GM19324 (cell line): Measurements from ENCODE around the gene KCNK5.

ENCODE experiments used
- ATAC-seq: cut with Tn5 transposase; IDR thresholded peaks from one replicate; pipeline ENCODE4 v1.9.1; 2021; ENCODE audit warnings: mild to moderate bottlenecking, moderate library complexity; ENCODE audit not compliant: unreplicated experiment, low FRiP score

The KCNK5 gene

DNA sequence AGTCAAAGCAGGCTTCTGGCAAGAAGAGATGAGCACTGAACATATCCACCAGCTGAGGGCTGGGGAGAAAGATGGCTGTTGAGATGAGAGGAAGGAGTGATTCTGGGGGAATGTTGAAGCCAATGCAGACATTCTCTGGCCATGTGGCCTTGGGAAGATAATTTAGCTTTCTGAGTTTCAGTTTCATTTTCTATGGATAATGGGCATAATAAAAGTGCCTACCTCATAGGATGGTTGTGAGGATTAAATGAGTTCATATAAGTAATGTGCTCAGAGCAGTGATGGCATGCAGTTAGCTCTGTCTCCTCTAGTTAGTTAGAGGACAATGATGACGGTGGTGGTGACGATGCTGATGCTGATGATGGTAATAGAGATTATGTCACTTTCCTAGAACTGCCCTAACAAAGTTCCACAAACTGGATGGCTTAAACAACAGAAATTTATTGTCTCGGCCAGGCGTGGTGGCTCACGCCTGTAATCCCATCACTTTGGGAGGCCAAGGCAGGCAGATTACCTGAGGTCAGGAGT, 18.5 kb upstream of the KCNK5 start:
- ATAC-seq, result no peak

GRCh38 chr6:39243809-39244208, 14.5 kb upstream of the KCNK5 start:
- no peak for ATAC-seq

GRCh38 chr6:39240155-39240757, 11.0 kb upstream of the KCNK5 start:
- no peak for ATAC-seq

- ATAC-seq, result no peak
Measured at GRCh38 chr6:39239527-39240154, 10.4 kb upstream of the KCNK5 start.

- ATAC-seq, result no peak
Measured at GRCh38 chr6:39236742-39237141, 7.5 kb upstream of the KCNK5 start.

- ATAC-seq, result no peak
Measured at GRCh38 chr6:39233333-39233732, 4.1 kb upstream of the KCNK5 start.

GRCh38 chr6:39231521-39232243, 2.4 kb upstream of the KCNK5 start:
- ATAC-seq, result no peak

DNA sequence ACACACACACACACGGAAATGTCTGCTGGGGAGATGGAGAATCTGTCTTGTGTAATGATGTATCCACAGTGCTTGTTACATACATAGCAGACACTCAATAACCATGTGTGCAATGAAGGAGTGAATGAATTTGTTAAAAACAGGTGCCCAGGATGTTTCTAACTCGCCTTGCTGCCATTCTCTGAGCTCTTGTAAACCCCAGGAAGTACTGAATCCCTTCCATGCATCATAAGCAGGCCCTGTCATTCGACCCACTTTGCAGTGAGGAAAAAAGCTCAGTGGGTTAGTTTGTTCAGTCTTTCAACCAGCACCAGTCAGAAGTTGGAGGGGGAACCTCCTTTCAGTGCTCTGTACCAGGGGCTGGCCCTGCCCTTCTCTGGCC, 1.4 kb upstream of the KCNK5 start:
- ATAC-seq, result no peak

GRCh38 chr6:39228111-39228971, 934 bp downstream of the KCNK5 start:
- no peak for ATAC-seq

DNA sequence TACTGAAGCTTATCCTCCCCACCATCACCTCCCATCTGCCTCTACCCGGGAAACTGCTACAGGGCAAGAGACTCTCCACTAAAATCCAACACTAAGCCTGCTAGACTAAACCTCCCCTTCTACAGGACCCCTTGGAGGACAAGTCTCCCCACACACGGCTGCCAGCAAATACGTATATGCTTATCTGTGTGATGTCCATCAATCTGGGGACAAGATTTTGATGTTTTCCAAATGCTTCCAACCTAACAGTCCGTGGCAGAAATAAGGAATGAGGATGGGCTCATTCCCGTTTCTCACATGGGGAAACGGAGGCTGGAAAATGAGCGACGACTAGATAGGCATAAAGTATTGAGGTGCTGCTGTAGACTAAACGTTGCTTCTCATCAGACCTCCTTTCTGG, 1.8 kb downstream of the KCNK5 start:
- ATAC-seq, result no peak

DNA sequence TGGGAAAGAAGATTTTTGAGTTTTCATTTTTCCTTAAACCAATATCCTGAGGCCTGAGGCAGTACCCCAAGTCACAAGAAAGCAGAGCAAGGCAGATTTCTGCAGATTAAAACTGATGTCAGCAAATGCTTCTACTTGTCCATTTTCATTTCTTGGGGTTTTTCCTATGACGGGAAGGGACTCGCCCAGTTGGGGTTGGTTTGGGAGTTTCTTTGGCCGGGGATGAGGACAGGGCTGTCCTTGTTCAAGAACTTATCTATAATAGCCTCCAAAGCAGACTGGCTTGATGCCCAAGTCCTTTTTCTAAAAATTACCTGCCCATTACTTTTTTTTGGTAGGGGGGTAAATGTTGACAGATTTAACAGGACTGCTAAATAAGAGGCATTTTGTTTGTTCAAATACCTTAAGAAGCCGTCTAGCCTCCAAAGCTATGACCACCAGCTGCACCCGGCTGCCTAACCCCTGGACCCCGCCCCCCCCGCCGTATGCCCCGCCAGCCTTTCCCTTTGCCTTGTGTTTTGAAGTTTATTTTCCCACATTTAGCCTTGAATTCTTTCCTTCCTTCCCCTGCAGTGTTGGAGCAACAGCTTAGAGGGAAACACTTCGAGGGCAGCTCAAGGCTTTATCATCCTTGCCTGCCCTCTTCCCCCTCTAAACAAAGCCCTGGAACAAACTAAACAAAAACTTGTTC, 2.5 kb downstream of the KCNK5 start:
- ATAC-seq, result no peak

DNA sequence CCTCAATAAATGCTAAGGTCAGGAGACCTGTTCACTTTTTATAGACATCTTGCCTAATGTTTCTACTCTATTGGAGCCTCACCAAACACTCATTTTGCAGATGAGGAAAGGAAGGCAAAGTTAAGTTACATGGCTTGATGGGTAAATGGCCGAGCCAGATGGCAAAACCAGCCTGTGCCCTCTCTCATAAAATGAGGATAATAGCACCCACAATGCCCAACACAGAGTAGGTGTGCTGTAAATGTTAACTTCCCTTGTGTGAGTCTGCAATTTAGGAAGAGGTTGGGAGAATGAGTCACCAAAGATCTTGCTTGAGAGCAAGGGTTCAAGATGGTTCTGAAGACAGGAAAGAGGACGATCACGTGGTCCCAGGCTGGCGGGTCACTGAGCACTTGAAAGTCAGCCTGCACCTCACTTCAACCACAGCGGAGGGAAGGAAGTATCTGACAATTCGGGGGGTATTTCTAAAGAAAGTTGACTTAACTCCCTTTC, 3.3 kb downstream of the KCNK5 start:
- ATAC-seq, result no peak

GRCh38 chr6:39225543-39225942, 3.7 kb downstream of the KCNK5 start:
- ATAC-seq, result no peak

- ATAC-seq, result no peak
Measured at GRCh38 chr6:39224523-39225182, 4.6 kb downstream of the KCNK5 start.

- ATAC-seq, result no peak
Measured at GRCh38 chr6:39224011-39224410, 5.3 kb downstream of the KCNK5 start.

- no peak for ATAC-seq
Measured at GRCh38 chr6:39223555-39223954, 5.7 kb downstream of the KCNK5 start.

- ATAC-seq, result no peak
Measured at GRCh38 chr6:39223061-39223460, 6.2 kb downstream of the KCNK5 start.

DNA sequence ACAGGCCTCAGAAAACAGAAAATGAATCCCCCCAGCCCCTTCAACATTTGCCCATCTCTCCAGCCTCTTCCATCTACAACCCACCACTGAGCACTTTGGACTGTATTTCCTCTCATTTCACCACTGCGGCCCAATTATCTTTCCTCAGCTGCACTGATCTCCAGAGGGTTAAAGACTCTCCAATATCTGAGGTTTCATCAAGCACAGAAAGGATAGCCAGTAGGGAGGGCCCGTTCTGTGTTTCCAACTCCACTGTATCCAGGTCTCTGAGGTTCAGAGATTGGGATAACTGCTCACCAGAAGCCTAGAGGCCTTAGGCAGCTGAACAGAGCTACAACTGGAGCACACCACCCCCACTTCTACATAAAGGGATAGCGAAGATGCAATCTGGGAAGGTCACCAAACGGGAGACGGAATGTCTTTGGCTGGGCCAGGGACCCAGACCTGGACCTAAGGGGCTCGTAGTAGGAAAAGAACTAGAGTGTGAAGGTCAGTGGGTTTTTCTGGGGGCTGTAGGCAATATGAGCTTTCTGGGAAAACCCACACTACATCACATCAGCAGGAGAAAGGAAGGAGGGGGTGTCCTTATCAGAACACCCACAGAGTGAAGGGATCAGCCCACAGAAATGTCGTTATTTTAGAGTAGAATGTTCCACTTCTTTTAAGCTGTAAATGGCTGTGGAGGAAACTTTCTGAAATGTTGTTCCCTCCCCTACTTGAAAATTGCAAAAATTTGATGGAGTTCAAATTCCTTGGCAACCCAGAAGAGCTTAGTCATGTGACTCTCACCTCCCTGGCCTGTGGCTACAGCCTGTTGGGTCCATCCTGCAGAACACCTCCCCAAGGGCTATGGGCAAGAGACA, 7.3 kb downstream of the KCNK5 start:
- no peak for ATAC-seq

- no peak for ATAC-seq
Measured at GRCh38 chr6:39221115-39221514, 8.2 kb downstream of the KCNK5 start.
